GM11168 (cell line): ENCODE data around the gene KRT6B.

Source experiments
- in situ Hi-C: fragments of 300-500 bp; cut with MboI; formaldehyde crosslinking; loops from one replicate; pipeline ENCODE4 v1.12.0; 2022; ENCODE audit warnings: low sequenced_read_pairs; ENCODE audit not compliant: unreplicated experiment

Gene KRT6B

GRCh38 chr12:52437508-52437907, 14.4 kb downstream of the KRT6B start:
- in situ Hi-C loops, result no loop called here

GRCh38 chr12:52436828-52437474, 15.0 kb downstream of the KRT6B start:
- in situ Hi-C loops, result no loop called here

DNA sequence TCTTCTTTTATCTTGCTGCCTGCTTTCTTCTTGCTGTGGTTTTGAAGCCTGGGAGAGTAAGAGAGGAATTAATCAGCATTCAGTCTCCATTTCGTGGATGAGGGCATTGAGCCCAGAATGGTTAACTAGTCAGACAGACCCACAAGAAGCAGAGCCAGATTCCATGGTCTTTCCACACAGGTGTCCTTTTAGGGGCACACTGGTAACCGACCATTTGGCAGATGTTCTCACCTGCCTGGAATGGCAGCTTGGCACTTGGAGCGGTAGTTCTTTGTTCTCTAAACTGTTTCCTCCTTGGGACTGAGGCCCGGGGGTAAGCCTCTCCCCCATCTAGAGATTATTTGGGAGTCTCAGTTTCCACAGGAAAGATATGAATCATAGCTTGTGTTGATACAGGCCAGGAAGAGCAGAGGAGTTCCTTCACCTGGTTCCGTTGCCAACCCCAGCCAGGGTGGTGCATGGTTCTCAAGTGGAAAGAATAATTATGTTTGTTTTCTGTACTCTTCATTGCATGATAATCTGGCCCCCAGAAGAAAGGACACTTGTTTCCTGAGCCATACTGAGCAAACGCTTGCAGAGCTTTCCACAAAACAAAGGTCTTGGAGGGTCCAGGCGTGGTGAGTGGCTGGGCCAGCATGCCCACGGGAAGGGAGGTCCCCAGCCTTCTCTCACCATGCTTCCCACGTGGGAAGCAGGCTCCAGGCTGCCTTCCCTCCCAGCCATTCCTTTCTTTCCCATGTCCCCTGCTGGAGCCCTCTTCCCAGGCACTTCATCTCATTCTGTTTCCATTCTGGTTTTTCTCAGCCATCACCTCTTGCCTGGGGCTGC, 15.7 kb downstream of the KRT6B start:
- in situ Hi-C loops, result no loop called here

DNA sequence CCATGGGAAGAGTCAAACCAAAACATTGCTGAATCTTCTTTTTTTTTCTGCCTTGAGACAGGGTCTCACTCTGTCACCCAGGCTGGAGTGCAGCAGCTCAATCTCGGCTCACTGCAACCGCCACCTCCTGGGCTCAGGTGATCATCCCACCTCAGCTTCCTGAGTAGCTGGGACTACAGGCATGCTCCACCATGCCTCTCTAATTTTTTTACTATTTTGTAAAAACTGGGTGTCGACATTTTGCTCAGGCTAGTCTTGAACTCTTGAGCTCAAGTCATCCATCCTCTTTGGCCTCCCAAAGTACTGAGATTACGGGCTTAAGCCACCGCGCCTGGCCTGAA, 16.3 kb downstream of the KRT6B start:
- in situ Hi-C loops, result no loop called here

- in situ Hi-C loops, result no loop called here
Measured at GRCh38 chr12:52434760-52435530, 17.0 kb downstream of the KRT6B start.

DNA sequence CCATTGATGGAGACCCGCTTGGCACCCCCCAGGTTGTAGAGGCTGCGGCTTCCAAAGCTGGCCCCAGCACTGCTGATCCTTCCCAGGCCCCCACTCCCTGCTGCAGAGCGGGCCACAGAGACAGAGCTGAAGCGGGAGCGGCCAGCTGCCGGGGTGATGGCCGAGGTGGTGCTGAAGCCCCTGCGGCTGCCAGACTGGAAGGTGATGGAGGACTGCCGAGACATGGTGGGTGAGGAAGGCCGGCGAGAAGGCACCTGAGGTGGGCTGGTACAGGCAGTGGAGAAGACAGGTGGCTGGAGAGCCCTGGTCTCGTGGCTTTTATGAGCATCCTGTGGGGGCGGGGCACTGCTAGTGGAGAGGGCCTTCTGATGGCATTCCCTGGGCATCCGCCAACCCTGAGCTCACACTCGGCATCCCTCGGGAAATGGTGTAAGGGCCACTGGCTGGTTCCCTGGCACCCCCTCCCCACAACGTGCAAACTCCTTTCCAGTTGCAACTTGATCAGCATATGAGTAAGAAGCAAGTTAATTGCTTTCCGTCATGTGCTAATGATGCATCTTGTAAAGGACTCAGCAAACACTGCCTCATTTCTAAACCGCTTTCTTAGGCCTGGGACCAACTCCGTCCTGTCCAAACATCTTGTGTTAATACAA, 17.7 kb downstream of the KRT6B start, which contains the start of gene KRT75:
TSS of gene KRT75 (minus strand) at position 291 of the 653 bp plus-strand sequence. CDS start at position 224, 67 bp downstream.
- in situ Hi-C loops, result no loop called here

- in situ Hi-C loops, result no loop called here
Measured at GRCh38 chr12:52433501-52434080, 18.4 kb downstream of the KRT6B start.

GRCh38 chr12:52432559-52433207, 19.3 kb downstream of the KRT6B start:
- in situ Hi-C loops, result no loop called here

DNA sequence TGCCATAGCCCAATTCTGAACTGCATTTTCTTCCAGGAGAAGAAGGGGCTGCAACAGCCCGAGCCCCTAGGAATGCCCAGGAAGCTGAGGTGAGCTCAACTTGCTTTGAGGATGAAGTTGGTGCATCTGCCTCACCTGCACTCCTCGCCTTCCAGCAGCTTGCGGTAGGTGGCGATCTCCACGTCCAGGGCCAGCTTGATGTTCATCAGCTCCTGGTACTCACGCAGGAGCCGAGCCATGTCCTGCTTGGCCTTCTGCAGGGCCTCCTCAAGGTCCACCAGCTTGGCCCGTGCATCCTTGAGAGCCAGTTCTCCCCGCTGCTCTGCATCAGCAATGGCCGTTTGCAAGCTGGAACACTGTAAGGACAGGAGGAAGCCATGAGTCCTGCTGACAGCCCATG, 23.8 kb downstream of the KRT6B start:
- in situ Hi-C loops, result no loop called here

- in situ Hi-C loops, result no loop called here
Measured at GRCh38 chr12:52427083-52427482, 24.9 kb downstream of the KRT6B start.

DNA sequence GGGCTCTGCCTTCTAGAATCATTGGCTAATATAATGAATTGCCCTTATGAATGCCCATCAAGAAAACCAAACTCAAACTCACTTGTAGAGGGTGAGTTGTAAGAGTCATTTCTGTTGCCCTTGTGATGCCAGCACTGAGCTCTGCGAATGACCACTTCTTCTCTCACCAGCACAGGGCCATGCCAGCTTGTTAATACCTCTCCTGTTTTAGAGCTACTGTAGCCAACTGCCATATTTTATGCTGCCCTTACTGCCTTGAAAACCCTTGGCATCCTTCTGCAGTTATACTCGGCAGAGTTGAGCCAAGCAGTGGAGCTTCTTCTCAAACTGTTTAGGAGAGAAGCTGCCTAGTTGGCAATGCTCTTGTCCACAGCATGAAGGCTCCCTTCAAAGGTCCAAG, 25.9 kb downstream of the KRT6B start:
- in situ Hi-C loops, result no loop called here

DNA sequence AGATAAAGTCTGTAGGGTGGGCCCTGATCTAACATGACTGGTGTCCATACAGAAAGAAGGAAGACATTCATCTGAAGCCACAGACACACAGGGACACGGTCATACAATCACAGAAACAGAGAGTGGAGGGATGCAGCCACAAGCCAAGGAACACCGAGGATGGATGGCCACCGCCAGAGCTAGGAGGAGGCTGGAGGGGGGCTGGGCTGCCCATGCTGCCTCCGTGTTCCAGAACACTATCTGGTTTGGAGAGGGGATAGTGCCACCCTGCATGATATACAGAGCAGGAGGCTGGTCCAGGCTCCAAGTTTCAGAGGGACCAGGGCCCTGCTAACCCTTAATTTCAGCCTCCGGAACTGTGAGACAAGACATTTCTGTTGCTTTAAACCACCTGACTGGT, 26.5 kb downstream of the KRT6B start:
- in situ Hi-C loops, result no loop called here

DNA sequence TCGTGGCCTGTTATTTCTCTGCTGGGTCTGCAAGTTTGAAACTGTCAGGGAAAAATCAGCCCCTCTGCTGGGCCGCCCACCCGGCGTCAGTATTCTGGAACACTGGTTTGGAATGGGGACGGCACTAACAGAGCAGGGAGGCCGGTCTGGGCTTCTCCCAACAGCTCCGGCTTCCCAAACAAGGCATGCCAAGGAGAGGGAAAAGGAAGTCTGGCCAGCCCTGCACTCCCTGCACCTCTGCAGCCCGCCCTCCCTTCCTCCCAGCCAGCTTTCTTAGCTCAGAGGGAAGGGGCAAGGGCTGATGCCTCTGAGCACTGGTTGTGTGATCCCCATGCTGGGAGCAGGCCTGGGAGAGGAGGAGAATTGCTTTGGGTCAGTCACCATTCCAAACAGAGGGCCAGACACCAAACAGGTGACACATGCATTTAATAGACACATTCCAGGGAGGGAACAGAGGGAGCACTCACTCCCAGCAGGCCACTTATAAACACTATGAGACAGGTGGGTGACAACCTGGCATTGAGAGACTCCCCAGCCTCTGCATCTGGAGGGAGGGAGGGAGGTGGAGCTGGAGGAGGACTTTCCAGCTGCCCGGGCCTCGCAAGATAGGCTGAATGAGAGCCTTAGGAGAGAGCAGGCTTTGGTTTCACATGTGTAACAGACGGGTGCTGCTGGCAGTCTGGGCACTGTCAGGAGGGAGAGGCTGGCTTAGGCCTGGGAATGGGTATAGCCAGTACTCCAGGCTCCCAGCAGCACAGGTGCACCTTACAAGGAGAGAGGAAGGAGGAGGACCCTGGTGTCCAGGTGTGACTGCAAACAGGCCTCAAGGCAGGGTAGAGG, 28.1 kb downstream of the KRT6B start:
- in situ Hi-C loops, result no loop called here

- in situ Hi-C loops, result no loop called here
Measured at GRCh38 chr12:52423035-52423434, 28.9 kb downstream of the KRT6B start.

GRCh38 chr12:52419656-52420055, 32.3 kb downstream of the KRT6B start:
- in situ Hi-C loops, result no loop called here

DNA sequence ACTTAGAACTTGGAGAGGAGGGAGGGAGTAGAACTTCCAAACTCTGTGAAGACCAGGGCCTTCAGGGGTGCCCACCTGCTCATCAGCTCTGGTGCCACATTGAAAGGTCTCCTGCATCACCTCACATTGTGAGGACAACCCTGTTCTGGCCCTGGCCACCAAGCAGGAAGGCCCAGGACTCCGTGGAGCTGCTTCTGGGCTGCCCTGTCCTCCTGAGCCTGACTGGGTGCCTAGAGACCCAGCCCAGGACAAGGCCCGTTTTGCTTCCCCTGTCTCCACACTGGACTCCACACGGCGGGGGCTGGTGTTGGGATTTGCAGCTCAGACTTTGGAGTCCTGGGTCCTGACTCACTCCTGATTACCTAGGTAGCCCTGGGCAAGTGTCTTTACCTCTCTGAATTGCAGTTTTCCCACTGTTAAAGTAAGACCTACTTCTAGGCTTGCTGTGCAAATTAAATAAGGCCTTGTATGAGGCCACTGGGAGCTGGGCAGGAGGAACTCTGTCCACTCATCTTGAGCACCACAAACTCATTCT, 33.3 kb downstream of the KRT6B start:
- in situ Hi-C loops, result no loop called here

- in situ Hi-C loops, result no loop called here
Measured at GRCh38 chr12:52417740-52418139, 34.2 kb downstream of the KRT6B start.

DNA sequence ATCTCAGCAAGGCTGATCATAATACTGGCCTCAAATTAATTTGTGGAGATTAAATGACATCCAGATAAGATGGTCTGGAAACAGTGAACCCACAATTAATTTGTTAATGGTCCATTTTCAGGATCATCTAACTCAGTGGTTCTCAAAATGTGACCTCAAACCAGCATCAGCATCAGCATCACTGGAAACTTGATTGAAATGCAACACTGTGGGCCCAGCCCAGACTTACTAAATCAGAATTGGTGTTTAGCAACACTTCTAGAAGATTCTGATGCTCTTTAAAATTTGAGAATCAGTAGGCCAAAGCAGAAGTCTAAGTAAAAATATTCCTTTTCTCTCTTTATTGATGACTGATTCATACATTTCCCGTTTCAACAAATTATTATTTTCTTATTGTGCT, 35.2 kb downstream of the KRT6B start:
- in situ Hi-C loops, result no loop called here
